Left hindlimb (tissue), 1 donor: ENCODE measurements around the gene GJA3.

Experiments used
- DNase-seq: peaks from one replicate; pipeline ENCODE4 v3.0.0-alpha.2; 2018

Gene GJA3

GRCh38 chr13:20150561-20150960 lies 10.3 kb downstream of the GJA3 start:
- DNase-seq: no peak

DNA sequence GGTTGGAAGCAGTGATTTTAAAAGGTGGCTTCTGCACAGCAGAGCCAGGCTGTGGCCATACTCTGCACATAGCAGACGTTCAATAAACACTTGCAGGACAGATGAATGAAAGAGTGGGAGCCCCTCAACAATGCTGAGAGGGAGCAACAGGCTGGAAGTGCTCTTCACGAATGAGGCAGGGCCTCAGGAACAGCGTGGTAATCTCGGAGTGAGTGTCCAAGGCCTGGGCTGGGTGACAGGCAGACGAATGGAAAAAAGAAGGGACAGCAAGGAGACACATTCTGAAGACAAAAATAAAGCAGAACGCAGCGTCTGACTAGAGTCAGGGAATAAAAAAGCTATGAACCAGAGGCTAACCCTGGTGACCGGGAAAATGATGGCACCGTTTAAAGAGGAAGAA lies 11.1 kb downstream of the GJA3 start:
- DNase-seq: no peak

GRCh38 chr13:20148501-20149183 lies 12.2 kb downstream of the GJA3 start:
- DNase-seq: no peak

GRCh38 chr13:20146381-20146780 lies 14.5 kb downstream of the GJA3 start:
- DNase-seq: no peak

DNA sequence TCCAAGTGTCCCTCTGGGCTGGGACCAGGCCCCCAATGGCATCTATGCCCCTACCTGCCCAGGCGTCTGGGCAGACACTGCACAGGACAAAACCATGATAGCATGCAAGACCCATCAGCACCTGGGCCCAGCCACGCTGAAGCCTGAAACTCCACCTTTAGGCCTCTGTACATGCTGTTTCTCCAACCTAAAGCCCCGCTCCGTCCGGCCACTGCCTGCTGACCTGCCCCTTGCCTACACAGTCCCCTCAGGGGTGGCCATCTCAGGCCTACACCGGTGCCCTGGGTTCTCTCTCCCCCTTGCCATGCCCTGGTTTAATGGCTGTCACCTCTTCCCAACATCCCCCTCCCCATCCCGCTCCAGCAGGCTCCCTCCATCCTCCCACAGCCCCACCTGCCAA lies 15.3 kb downstream of the GJA3 start:
- no peak for DNase-seq

- DNase-seq: no peak
Observed at GRCh38 chr13:20144141-20144850, 16.6 kb downstream of the GJA3 start.

DNA sequence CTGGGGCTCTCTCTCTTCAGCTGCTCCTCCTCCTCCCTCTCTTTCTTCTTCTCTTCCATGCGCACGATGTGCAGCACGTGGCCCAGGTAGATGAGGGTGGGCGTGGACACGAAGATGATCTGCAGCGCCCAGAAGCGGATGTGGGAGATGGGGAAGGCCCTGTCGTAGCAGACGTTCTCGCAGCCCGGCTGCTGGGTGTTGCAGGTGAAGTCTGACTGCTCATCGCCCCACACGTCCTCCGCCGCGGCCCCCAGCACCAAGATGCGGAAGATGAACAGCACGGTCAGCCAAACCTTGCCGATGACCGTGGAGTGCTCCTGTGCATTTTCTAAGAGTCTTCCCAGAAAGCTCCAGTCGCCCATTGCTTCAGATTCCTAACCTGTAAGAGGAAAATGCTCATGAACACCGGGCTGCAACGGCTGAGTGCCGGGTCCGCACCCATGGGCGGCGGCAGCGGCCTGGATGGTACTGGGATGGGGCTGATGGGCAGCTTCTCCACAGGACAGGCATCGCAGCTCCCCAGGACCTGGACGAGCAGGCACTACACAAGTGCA lies 17.8 kb downstream of the GJA3 start:
- DNase-seq: no peak

DNA sequence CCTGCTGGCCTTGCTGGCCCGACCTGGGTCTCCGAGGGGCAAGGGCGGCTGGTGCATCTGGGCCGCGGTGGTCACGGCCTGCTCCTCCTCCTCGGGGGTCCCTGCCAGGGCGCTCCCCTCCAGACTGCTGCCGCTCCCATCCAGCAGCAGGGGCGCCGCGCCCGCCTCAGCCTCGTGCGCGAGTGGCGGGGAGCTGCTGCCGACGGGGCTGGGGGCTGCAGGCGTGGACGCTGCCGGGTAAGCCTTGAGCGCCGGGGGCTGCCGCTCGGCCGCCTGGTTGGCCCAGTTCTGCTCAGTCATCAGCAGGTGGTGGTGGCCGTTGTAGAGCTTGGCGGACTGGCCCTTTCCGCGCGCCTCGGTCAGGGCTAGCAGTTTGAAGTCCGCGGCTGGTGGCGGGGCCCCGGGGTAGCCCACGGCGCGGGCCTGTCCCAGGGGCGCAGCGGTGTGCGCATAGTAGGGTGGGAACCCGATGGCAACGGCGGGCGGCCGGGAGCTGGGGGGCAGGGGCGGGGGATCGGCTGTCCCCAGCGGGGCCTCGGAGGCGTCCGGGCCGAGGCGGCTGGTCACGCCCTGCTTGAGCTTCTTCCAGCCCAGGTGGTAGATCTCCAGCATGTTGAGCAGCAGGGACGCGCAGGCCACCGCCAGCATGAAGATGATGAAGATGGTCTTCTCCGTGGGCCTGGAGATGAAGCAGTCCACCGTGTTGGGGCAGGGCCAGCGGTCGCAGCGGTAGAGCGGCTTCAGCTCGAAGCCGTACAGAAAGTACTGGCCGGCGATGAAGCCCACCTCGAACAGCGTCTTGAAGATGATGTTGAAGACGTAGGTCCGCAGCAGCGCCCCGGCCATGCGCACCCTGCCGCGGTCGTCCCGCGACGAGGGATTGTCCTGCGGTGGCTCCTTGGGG lies 18.6 kb downstream of the GJA3 start:
- DNase-seq: no peak

DNA sequence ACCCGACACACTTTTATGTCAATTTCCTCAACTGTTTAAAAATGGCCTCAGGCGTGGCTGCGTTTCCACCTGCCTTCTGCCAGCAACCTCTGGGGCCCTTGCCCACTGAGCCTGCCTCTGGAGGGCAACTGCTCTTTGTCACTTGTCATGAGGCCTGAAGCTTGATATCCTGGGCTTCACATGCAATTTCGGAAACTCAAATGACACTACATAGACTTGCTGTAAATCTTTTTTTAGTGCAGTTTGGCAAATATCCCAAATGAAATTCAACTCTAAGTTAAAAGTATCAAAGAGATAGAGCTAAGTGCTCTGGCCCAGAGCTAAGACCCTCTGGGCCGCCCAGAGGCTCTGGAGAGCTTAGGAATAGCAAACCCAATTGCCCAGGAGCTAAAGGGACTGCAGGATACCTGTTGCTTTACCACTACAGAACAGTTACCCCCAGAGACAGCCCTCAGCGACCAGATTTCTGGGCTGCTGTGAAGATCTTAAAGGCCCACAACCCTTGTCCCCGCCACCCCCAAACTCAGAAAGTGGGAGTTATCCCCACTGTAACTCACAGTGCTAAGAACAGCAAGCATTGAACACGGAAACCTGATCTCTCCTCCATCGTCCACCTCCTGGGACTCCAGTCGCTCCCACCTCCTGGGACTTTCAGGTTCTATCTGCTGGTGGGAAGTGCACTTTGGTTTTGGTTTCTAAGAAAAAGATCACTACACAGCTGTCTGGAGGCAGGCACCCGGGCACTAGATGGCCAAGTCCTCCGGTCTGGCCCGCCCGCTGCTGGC lies 19.4 kb downstream of the GJA3 start:
- DNase-seq: no peak

GRCh38 chr13:20140487-20140886 lies 20.4 kb downstream of the GJA3 start:
- no peak for DNase-seq

GRCh38 chr13:20137875-20138274 lies 23.0 kb downstream of the GJA3 start:
- no peak for DNase-seq

DNA sequence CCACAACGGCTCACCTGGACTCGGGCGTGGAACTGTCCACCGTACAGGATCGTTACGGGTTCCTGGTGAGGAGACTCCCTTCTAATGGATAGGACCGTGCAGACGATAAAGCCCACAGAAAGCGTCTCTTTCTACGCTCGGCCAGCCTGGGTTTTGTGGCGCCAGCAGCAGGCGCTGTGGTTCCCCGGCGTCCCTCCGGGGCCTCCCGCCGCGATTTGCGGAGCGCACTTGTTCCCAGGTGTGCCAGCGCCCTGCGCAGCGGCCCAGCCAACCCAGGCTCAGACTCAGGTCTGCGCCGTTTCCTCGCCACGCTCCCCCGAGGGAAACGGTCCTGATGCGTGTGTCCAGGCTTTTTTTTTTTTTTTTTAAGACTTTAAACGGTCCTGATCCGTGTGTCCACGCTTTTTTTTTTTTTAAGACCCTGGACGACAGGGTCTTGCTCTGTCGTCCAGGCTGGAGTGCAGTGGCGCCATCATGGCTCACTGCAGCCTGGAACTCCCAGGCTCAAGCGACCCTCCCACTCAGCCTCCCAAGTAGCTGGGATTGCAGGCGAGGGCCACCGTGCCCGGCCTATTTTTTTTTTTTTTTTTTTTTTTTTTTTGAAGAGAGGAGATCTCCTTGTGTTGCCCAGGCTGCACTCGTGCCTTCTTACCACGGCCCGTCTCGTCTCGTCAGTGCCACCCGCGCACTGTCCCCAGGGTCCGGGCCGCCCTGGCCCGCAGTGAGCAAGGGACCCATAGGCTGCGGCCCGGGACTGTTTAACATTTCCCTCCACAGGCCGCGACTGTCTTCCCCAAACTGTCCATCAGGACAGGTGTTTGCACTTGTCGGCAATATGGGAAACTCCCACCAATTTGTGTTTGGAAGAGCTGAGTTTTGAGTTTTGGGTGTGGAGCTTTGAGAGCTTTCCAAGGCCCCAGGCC lies 23.8 kb downstream of the GJA3 start:
- DNase-seq: no peak

GRCh38 chr13:20134732-20135131 lies 26.1 kb downstream of the GJA3 start:
- DNase-seq: no peak

DNA sequence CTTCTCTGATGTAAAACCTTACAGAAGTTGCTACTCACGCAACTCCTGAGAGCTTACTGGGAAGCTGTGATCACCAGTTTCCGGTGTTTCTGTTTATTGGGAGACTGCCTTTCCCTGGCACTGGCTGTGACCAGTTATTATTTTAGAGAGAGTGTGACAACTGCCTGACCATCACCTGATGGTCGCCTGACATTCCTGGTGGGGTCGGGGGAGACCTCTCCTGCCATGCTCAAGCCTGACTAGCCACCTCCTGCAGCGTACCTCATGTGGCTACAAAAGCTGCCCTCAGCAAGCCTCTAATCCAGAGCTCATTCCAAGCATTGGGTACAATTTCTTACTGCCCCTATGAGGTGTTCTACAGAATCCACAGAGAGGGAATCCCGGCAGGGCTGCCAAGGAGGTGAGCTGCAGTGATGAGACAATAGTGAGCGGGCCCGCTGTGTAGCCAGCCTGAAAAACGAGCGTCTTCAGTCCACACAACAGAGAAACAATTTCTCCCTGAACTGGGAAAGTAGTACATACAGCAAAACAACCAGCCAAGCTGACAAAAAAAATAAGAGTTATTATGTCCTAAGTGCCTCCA lies 28.7 kb downstream of the GJA3 start:
- DNase-seq: no peak

DNA sequence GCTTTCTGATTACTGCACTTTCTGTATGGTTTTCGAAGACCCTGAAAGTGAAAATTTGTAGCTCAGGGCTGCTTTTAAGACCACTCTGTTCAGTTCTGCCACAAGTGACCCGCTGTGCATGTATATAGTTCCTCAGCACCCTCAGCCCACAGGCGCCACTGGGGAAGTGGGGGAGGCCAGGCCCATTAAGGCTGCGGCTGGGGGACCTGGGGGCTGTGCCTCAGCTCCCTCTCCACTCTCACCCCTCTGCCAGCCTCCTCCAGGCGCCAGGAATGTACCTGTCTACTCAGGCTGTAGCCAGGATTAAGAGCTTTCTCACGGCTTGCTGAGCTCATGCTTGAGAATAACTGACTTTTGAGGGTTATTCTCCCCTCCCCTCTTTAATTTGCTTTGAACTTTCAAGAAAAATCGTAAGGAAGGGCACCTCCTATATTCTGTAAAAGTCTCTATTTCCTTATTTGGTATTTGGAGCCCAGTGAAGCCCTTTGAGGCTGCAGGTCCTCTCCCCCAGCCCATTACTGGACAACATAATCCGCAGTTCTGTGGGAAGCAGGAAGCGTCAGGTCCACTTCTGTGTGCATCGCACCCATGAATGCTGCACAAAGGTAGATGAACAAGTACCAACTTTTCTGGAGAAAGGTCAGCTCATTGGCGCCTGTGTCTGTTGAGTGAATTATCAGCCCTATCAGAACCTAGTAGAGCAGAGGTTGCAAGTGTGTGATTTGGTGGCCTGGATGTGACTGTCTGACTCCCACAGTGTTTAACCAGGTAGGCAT lies 29.6 kb downstream of the GJA3 start:
- no peak for DNase-seq

DNA sequence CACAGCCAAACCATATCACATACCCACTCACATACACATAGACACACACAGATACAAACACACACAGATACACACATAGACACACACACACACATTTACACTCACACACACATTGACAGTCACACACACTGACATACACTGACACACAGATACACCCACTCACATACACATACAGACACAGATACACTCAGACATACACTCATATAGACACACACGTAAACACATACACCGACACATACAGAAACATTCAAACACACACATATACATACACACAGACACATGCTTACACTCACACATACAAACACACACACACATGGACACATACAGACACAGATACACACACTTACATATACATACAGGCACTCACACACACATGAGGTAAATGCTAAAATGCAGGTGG lies 30.2 kb downstream of the GJA3 start:
- no peak for DNase-seq

- DNase-seq: no peak
Observed at GRCh38 chr13:20130012-20130411, 30.8 kb downstream of the GJA3 start.

DNA sequence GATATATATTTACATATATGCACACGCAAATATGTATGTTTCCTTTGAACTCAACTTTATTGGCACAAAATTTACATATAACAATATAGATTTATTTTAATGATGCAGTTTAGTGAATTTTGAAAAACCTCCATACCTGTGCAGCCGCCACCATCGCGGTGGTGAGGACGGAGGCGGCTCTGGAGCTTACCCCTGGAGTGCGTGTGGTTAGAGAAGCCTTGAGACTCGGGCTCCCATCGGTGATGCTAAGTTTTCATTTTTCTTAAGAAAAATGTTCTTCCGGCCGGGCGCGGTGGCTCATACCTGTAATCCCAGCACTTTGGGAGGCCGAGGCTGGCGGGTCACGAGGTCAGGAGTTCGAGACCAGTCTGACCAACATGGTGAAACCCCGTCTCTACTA lies 31.8 kb downstream of the GJA3 start:
- no peak for DNase-seq

DNA sequence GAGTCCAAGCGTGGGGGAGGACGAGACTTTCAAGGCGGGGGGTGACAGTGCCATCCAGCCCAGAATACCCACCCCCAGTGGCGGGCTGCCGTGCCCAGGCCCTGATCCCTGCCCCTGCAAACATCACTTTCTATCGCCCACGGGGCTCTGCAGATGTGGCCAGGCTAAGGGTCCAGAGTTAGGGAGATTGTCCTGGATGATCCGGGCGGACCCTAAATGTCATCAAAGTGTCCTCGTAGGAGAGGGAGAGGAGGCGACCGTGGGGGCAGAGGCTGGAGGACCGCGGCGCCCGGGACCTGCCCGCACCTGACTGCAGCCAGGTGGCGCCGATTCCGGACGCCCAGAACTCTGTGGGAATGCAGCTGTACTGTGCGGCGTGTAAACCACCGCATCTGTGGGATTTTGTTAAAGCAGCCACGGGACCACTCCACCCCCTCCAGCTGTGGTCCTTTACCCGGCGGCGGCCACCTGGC lies 32.4 kb downstream of the GJA3 start:
- DNase-seq: no peak
